Hepatocyte (in vitro differentiated cells): Measurements from ENCODE around the gene FYTTD1. TPM values are rescaled to one million over a fixed set of nuclear protein-coding genes. Genes with fewer than 3 reads are reported as not detected.
A peak's percentile ranks its signal among the peaks of the same experiment; 100 is the strongest.

Experiments
- DNase-seq: peaks from one replicate; pipeline ENCODE4 v3.0.0-alpha.2; 2016; ENCODE audit warnings: low spot score
- H2AFZ ChIP-seq: fragments of 200-600 bp; sonication (generic); 2 replicates; pipeline ENCODE4 v1.6.0; 2016; ENCODE audit warnings: antibody characterized with exemption, mild to moderate bottlenecking
- H3K27ac ChIP-seq: fragments of 200-600 bp; sonication (generic); 2 replicates; pipeline ENCODE4 v1.5.1; 2016; ENCODE audit warnings: mild to moderate bottlenecking
- H3K27me3 ChIP-seq: fragments of 200-600 bp; sonication (generic); 2 replicates; pipeline ENCODE4 v1.6.1; 2016
- H3K36me3 ChIP-seq: fragments of 200-600 bp; sonication (generic); replicated peaks from 2 replicates; pipeline ENCODE4 v1.5.1; 2016; ENCODE audit warnings: low read depth; ENCODE audit not compliant: insufficient read depth
- H3K4me1 ChIP-seq: fragments of 200-600 bp; sonication (generic); 2 replicates; pipeline ENCODE4 v1.5.1; 2016; ENCODE audit warnings: mild to moderate bottlenecking, moderate library complexity; ENCODE audit not compliant: insufficient read depth
- H3K4me2 ChIP-seq: fragments of 200-600 bp; sonication (generic); 2 replicates; pipeline ENCODE4 v1.6.0; 2016
- H3K4me3 ChIP-seq: fragments of 200-600 bp; sonication (generic); 2 replicates; pipeline ENCODE4 v1.5.1; 2016; ENCODE audit warnings: mild to moderate bottlenecking
- H3K79me2 ChIP-seq: fragments of 200-600 bp; sonication (generic); 2 replicates; pipeline ENCODE4 v1.6.0; 2017; ENCODE audit warnings: mild to moderate bottlenecking
- H3K9me2 ChIP-seq: fragments of 200-600 bp; sonication (generic); replicated peaks from 2 replicates; pipeline ENCODE4 v1.6.0; 2017; ENCODE audit warnings: mild to moderate bottlenecking; ENCODE audit not compliant: insufficient read depth
- H3K9me3 ChIP-seq: fragments of 200-600 bp; sonication (generic); 2 replicates; pipeline ENCODE4 v1.5.1; 2016; ENCODE audit warnings: low read depth, mild to moderate bottlenecking
- H4K20me1 ChIP-seq: fragments of 200-600 bp; sonication (generic); 2 replicates; pipeline ENCODE4 v1.6.0; 2016; ENCODE audit warnings: mild to moderate bottlenecking; ENCODE audit not compliant: insufficient read depth, poor library complexity, severe bottlenecking
- CTCF ChIP-seq: fragments of 200-600 bp; sonication (generic); IDR thresholded peaks from 2 replicates; pipeline ENCODE4 v1.5.1; 2016; ENCODE audit warnings: antibody characterized with exemption, mild to moderate bottlenecking; ENCODE audit not compliant: poor library complexity
- EZH2 ChIP-seq: fragments of 200-600 bp; sonication (generic); IDR thresholded peaks from 2 replicates; pipeline ENCODE4 v1.6.1; 2016; ENCODE audit warnings: antibody characterized with exemption, mild to moderate bottlenecking, borderline replicate concordance
- EZH2phosphoT487 ChIP-seq: fragments of 200-600 bp; sonication (generic); IDR thresholded peaks from one replicate; pipeline ENCODE4 v1.6.1; 2018; ENCODE audit warnings: antibody characterized with exemption, mild to moderate bottlenecking, low read depth, moderate library complexity; ENCODE audit not compliant: unreplicated experiment, severe bottlenecking
- WGBS: methylation state at CpG from one replicate; pipeline ENCODE4 v1.1.6; 2016; ENCODE audit warnings: low lambda C conversion rate; ENCODE audit errors: missing lambda C conversion rate; 5-methylcytosine and 5-hydroxymethylcytosine counted together
- polyA plus RNA-seq: library from polyadenylated mRNA; unstranded; fragments of >200 nt; fragmentation: Nextera tagmentation; extraction: Ambion mirVana; gene quantifications from 2 replicates; pipeline ENCODE4 v1.2.1, GENCODE V29; 2016
- total RNA-seq: library from RNA; depleted of rRNA; stranded (reverse); fragments of >200 nt; gene quantifications from 2 replicates; pipeline ENCODE4 v1.2.3, GENCODE V29; 2014

FYTTD1 gene
- total and polyA plus RNA-seq, 2 experiments from 2014 or later = 32.1 to 51.0 TPM

- no peak overlapping the region for H3K27ac ChIP-seq
- H3K4me1 ChIP-seq = peaks cover 6% of the 10 kb centered on the region
- no peak for DNase-seq
- WGBS = 93% methylated on average over 4 of the region's 4 CpGs
- peaks cover 37% of the 10 kb centered on the region for H3K79me2 ChIP-seq
- H3K9me3 ChIP-seq = no peaks in the 10 kb centered on the region
- no peak for TF ChIP-seq EZH2
- no peak for TF ChIP-seq EZH2phosphoT487
- no peak for TF ChIP-seq CTCF
- H2AFZ ChIP-seq = no peak overlapping the region
- H3K4me2 ChIP-seq = no peak overlapping the region
- H3K9me2 ChIP-seq = no peaks in the 10 kb centered on the region
- H3K27me3 ChIP-seq = no peaks in the 10 kb centered on the region
- H4K20me1 ChIP-seq = no peaks in the 10 kb centered on the region
- H3K4me3 ChIP-seq = no peak overlapping the region
- H3K36me3 ChIP-seq = no peaks in the 10 kb centered on the region
These were observed 16.6 kb upstream of the FYTTD1 start for GRCh38 chr3:197733042-197733441.

GRCh38 chr3:197734667-197735318 is 14.9 kb upstream of the FYTTD1 start:
- no peak overlapping the region for H3K4me2 ChIP-seq
- no peak overlapping the region for H3K27ac ChIP-seq
- peaks cover 31% of the 10 kb centered on the region for H3K79me2 ChIP-seq

DNA sequence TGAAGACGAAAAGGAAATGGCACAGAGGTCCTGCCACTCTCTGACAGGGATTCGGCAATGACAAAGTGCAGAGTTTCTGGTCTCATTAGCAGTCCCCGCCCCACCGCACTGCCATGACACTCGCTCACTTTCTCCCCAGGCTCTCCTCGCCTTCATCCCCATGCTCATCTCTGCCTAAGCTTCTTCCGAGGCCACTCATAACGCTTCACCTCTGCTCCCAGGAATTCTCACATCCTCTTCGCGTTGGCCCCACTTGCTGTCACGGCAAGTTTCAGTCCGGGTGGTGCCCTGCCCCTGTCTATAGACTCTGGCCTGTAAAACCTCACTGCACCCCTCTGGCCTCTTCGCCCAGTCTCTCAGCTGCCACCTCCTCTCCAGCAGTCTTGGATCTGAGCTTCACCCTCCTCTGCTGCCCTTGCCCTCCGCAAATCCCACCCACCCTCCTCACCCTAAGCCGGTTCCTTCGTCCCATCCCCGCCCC is 13.6 kb upstream of the FYTTD1 start:
- H3K4me2 ChIP-seq = peak overlapping the region; percentile 96
- no peaks in the 10 kb centered on the region for H3K9me3 ChIP-seq
- TF ChIP-seq EZH2 (no peak), CTCF (no peak), EZH2phosphoT487 (no peak)
- peaks cover 30% of the 10 kb centered on the region for H3K79me2 ChIP-seq
- DNase-seq = peak; percentile 62
- H3K36me3 ChIP-seq = no peaks in the 10 kb centered on the region
- no peaks in the 10 kb centered on the region for H4K20me1 ChIP-seq
- H3K9me2 ChIP-seq = no peaks in the 10 kb centered on the region
- WGBS = under 1% methylated on average over 15 of the region's 17 CpGs
- peaks cover 6% of the 10 kb centered on the region for H3K4me1 ChIP-seq
- no peaks in the 10 kb centered on the region for H3K27me3 ChIP-seq
- peak overlapping the region; percentile 51 for H2AFZ ChIP-seq
- H3K4me3 ChIP-seq = peak overlapping the region; percentile 56
- H3K27ac ChIP-seq = peak overlapping the region; percentile 79

More at GRCh38 chr3:197734667-197735318, 14.9 kb upstream of the FYTTD1 start:
- H3K4me1 ChIP-seq = peaks cover 6% of the 10 kb centered on the region
- no peaks in the 10 kb centered on the region for H3K9me2 ChIP-seq
- H2AFZ ChIP-seq = no peak overlapping the region
- H3K4me3 ChIP-seq = no peak overlapping the region
- H3K9me3 ChIP-seq = no peaks in the 10 kb centered on the region
- H3K36me3 ChIP-seq = no peaks in the 10 kb centered on the region
- no peaks in the 10 kb centered on the region for H3K27me3 ChIP-seq
- no peak for DNase-seq
- H4K20me1 ChIP-seq = no peaks in the 10 kb centered on the region
- TF ChIP-seq EZH2 = no peak
- TF ChIP-seq CTCF = no peak
- no peak for TF ChIP-seq EZH2phosphoT487
- 97% methylated on average over 7 of the region's 7 CpGs for WGBS
